T-helper 22 cell (primary cell): ENCODE measurements around the gene IRX1.

Experiments used
- DNase-seq: peaks from one replicate; pipeline ENCODE4 v3.0.0-alpha.2; 2020; ENCODE audit warnings: low read depth

Gene IRX1

GRCh38 chr5:3595006-3595961 is at the start of gene IRX1:
Gene IRX1 (plus strand): TSS chr5:3595832. CDS start chr5:3596106, 274 bp downstream.
- no peak for DNase-seq

- no peak for DNase-seq
Measured at GRCh38 chr5:3546028-3546427, 49.6 kb upstream of the IRX1 start.

- no peak for DNase-seq
Measured at GRCh38 chr5:3564116-3564515, 31.5 kb upstream of the IRX1 start.

- DNase-seq, result no peak
Measured at GRCh38 chr5:3564827-3565518, 30.7 kb upstream of the IRX1 start.

- no peak for DNase-seq
Measured at GRCh38 chr5:3584724-3585531, 10.7 kb upstream of the IRX1 start.

- DNase-seq, result no peak
Measured at GRCh38 chr5:3590161-3590966, 5.3 kb upstream of the IRX1 start.

GRCh38 chr5:3590967-3591900 is 4.4 kb upstream of the IRX1 start:
- DNase-seq, result no peak

- no peak for DNase-seq
Measured at GRCh38 chr5:3592298-3592697, 3.3 kb upstream of the IRX1 start.

- DNase-seq, result no peak
Measured at GRCh38 chr5:3593771-3594509, 1.7 kb upstream of the IRX1 start.

GRCh38 chr5:3594510-3595005 is 1.1 kb upstream of the IRX1 start:
- DNase-seq, result no peak

- DNase-seq, result no peak
Measured at GRCh38 chr5:3596261-3596825, 711 bp downstream of the IRX1 start.

GRCh38 chr5:3596857-3597166 is 1.2 kb downstream of the IRX1 start:
- no peak for DNase-seq

- DNase-seq, result no peak
Measured at GRCh38 chr5:3597167-3598007, 1.8 kb downstream of the IRX1 start.

- DNase-seq, result no peak
Measured at GRCh38 chr5:3598207-3598606, 2.6 kb downstream of the IRX1 start.

GRCh38 chr5:3598769-3599211 is 3.2 kb downstream of the IRX1 start:
- DNase-seq, result no peak

GRCh38 chr5:3599226-3600105 is 3.8 kb downstream of the IRX1 start:
- DNase-seq, result no peak
